ENCODE results near the gene EEF2. TPM values are rescaled to one million over a fixed set of nuclear protein-coding genes. Genes with fewer than 3 reads are reported as not detected.
"Not testable (repeated sequence)": the region's sequence is repeated elsewhere in the genome, so short reads cannot be mapped to it uniquely, and the experiment has no call there.

Gene EEF2
- total and polyA plus RNA-seq, 4 donors = 1,335 to 1,977 (median 1,647) TPM

GRCh38 chr19:3970808-3971598, 14.3 kb downstream of the EEF2 start, which contains the start of gene DAPK3:
TSS of gene DAPK3 (minus strand) at chr19:3971099. CDS start at chr19:3969735, 1,364 bp downstream.
- Histone ChIP-seq H3K36me3 (ENCODE audit: control insufficient read depth, insufficient read depth, low read length) (peaks cover 55% of the 10 kb centered on the region), H3K9me3 (ENCODE audit: control insufficient read depth, insufficient read depth, low read length) (no peaks in the 10 kb centered on the region)

GRCh38 chr19:3970313-3970807, 14.9 kb downstream of the EEF2 start:
- Histone ChIP-seq H3K4me1 (ENCODE audit: control insufficient read depth, insufficient read depth, low read length) (peaks cover 35% of the 10 kb centered on the region), H3K36me3 (ENCODE audit: control insufficient read depth, insufficient read depth, low read length) (peaks cover 55% of the 10 kb centered on the region), H3K27ac (ENCODE audit: low read depth, low read length) (peak overlapping the region; percentile 94), H3K27me3 (ENCODE audit: control insufficient read depth, insufficient read depth, low read length) (no peaks in the 10 kb centered on the region), H3K4me3 (ENCODE audit: low read depth, low read length) (peak overlapping the region; percentile 86), H3K9me3 (ENCODE audit: control insufficient read depth, insufficient read depth, low read length) (no peaks in the 10 kb centered on the region)
- WGBS (ENCODE audit: insufficient coverage) = 0% methylated on average over 21 of the region's 22 CpGs
- no peak for DNase-seq (ENCODE audit: low read depth in 4 of 6, low spot score in 6 of 6)

More at GRCh38 chr19:3970808-3971598, 14.3 kb downstream of the EEF2 start, which contains the start of gene DAPK3:
- no peaks in the 10 kb centered on the region for H3K27me3 ChIP-seq (ENCODE audit: control insufficient read depth, insufficient read depth, low read length)
- H3K4me3 ChIP-seq (ENCODE audit: low read depth, low read length) = peak within 1 kb of the TSS; percentile 86
- H3K27ac ChIP-seq (ENCODE audit: low read depth, low read length) = peak within 1 kb of the TSS; percentile 94
- H3K4me1 ChIP-seq (ENCODE audit: control insufficient read depth, insufficient read depth, low read length) = peaks cover 35% of the 10 kb centered on the region
- DNase-seq (ENCODE audit: low read depth in 4 of 6, low spot score in 6 of 6) = peak; percentile 89 to 99 (median 94)
- WGBS (ENCODE audit: insufficient coverage) = under 1% methylated on average over 73 of the region's 73 CpGs

- Histone ChIP-seq H3K27ac (ENCODE audit: low read depth, low read length) (peak overlapping the region; percentile 94), H3K4me1 (ENCODE audit: control insufficient read depth, insufficient read depth, low read length) (peaks cover 35% of the 10 kb centered on the region)
- DNase-seq (ENCODE audit: low read depth in 4 of 6, low spot score in 6 of 6) = no peak
Measured at GRCh38 chr19:3969435-3970312, 15.6 kb downstream of the EEF2 start.

GRCh38 chr19:3968556-3969434, 16.5 kb downstream of the EEF2 start:
- 13% methylated on average over 2 of the region's 9 CpGs for WGBS (ENCODE audit: insufficient coverage)
- Histone ChIP-seq H3K27me3 (ENCODE audit: control insufficient read depth, insufficient read depth, low read length) (no peaks in the 10 kb centered on the region), H3K4me1 (ENCODE audit: control insufficient read depth, insufficient read depth, low read length) (peaks cover 35% of the 10 kb centered on the region), H3K36me3 (ENCODE audit: control insufficient read depth, insufficient read depth, low read length) (peaks cover 66% of the 10 kb centered on the region), H3K4me3 (ENCODE audit: low read depth, low read length) (peak overlapping the region; percentile 86), H3K27ac (ENCODE audit: low read depth, low read length) (peak overlapping the region; percentile 94), H3K9me3 (ENCODE audit: control insufficient read depth, insufficient read depth, low read length) (no peaks in the 10 kb centered on the region)
- peak in 1 of 6 donors; percentile 88 for DNase-seq (ENCODE audit: low read depth in 4 of 6, low spot score in 6 of 6)

More at GRCh38 chr19:3969435-3970312, 15.6 kb downstream of the EEF2 start:
- WGBS (ENCODE audit: insufficient coverage) = 33% methylated on average over 15 of the region's 23 CpGs
- peak overlapping the region; percentile 86 for H3K4me3 ChIP-seq (ENCODE audit: low read depth, low read length)
- H3K36me3 ChIP-seq (ENCODE audit: control insufficient read depth, insufficient read depth, low read length) = peaks cover 57% of the 10 kb centered on the region
- no peaks in the 10 kb centered on the region for H3K9me3 ChIP-seq (ENCODE audit: control insufficient read depth, insufficient read depth, low read length)
- no peaks in the 10 kb centered on the region for H3K27me3 ChIP-seq (ENCODE audit: control insufficient read depth, insufficient read depth, low read length)

- WGBS (ENCODE audit: insufficient coverage) = 91% methylated on average over 7 of the region's 12 CpGs
- not testable (repeated sequence) for H3K27me3 ChIP-seq (ENCODE audit: control insufficient read depth, insufficient read depth, low read length); DNase-seq (ENCODE audit: low read depth in 4 of 6, low spot score in 6 of 6); H3K4me3 ChIP-seq (ENCODE audit: low read depth, low read length); H3K9me3 ChIP-seq (ENCODE audit: control insufficient read depth, insufficient read depth, low read length)
- H3K36me3 ChIP-seq (ENCODE audit: control insufficient read depth, insufficient read depth, low read length) = peaks cover 74% of the 10 kb centered on the region
- peaks cover 35% of the 10 kb centered on the region for H3K4me1 ChIP-seq (ENCODE audit: control insufficient read depth, insufficient read depth, low read length)
- peak overlapping the region; percentile 94 for H3K27ac ChIP-seq (ENCODE audit: low read depth, low read length)
Measured at GRCh38 chr19:3967983-3968382, 17.3 kb downstream of the EEF2 start.

- WGBS (ENCODE audit: insufficient coverage) = 89% methylated on average over 28 of the region's 30 CpGs
- no peak overlapping the region for H3K4me3 ChIP-seq (ENCODE audit: low read depth, low read length)
- no peaks in the 10 kb centered on the region for H3K27me3 ChIP-seq (ENCODE audit: control insufficient read depth, insufficient read depth, low read length)
- no peak for DNase-seq (ENCODE audit: low read depth in 4 of 6, low spot score in 6 of 6)
- no peaks in the 10 kb centered on the region for H3K9me3 ChIP-seq (ENCODE audit: control insufficient read depth, insufficient read depth, low read length)
- peaks cover 83% of the 10 kb centered on the region for H3K36me3 ChIP-seq (ENCODE audit: control insufficient read depth, insufficient read depth, low read length)
- H3K27ac ChIP-seq (ENCODE audit: low read depth, low read length) = no peak overlapping the region
- peaks cover 34% of the 10 kb centered on the region for H3K4me1 ChIP-seq (ENCODE audit: control insufficient read depth, insufficient read depth, low read length)
Measured at GRCh38 chr19:3966051-3967017, 18.9 kb downstream of the EEF2 start.

GRCh38 chr19:3964256-3965194, 20.7 kb downstream of the EEF2 start:
- H3K36me3 ChIP-seq (ENCODE audit: control insufficient read depth, insufficient read depth, low read length) = peaks cover 100% of the 10 kb centered on the region
- H3K4me1 ChIP-seq (ENCODE audit: control insufficient read depth, insufficient read depth, low read length) = peaks cover 22% of the 10 kb centered on the region
- H3K27ac ChIP-seq (ENCODE audit: low read depth, low read length) = no peak overlapping the region
- no peak for DNase-seq (ENCODE audit: low read depth in 4 of 6, low spot score in 6 of 6)
- H3K4me3 ChIP-seq (ENCODE audit: low read depth, low read length) = no peak overlapping the region
- 93% methylated on average over 38 of the region's 60 CpGs for WGBS (ENCODE audit: insufficient coverage)
- no peaks in the 10 kb centered on the region for H3K27me3 ChIP-seq (ENCODE audit: control insufficient read depth, insufficient read depth, low read length)
- no peaks in the 10 kb centered on the region for H3K9me3 ChIP-seq (ENCODE audit: control insufficient read depth, insufficient read depth, low read length)

Data from spinal cord (tissue), 10 donors.